HUES6 (cell line): Measurements from ENCODE around the gene C9orf40.

ENCODE experiments used
- H3K27ac ChIP-seq: 2 replicates; pipeline ENCODE4 v1.7.0; 2013; ENCODE audit warnings: low read depth, mild to moderate bottlenecking, low read length, inconsistent platforms
- H3K27me3 ChIP-seq: 2 replicates; pipeline ENCODE4 v1.6.1; 2013; ENCODE audit warnings: low read length; ENCODE audit not compliant: control insufficient read depth, insufficient read depth
- H3K36me3 ChIP-seq: 2 replicates; pipeline ENCODE4 v1.6.1; 2013; ENCODE audit warnings: low read length; ENCODE audit not compliant: control insufficient read depth, insufficient read depth
- H3K4me1 ChIP-seq: 2 replicates; pipeline ENCODE4 v1.6.1; 2013; ENCODE audit warnings: low read length; ENCODE audit not compliant: control insufficient read depth, insufficient read depth
- H3K4me3 ChIP-seq: 2 replicates; pipeline ENCODE4 v1.5.1; 2013; ENCODE audit warnings: low read depth, low read length
- H3K9ac ChIP-seq: one replicate; pipeline ENCODE4 v1.6.1; 2013; ENCODE audit warnings: mild to moderate bottlenecking, low read length
- H3K9me3 ChIP-seq: 2 replicates; pipeline ENCODE4 v1.6.1; 2013; ENCODE audit warnings: low read depth, low read length; ENCODE audit not compliant: control insufficient read depth, insufficient read depth

The C9orf40 gene

GRCh38 chr9:74940600-74940999, 12.1 kb downstream of the C9orf40 start:
- H3K27ac ChIP-seq: no peak overlapping the region
- no peaks in the 10 kb centered on the region for H3K27me3 ChIP-seq

GRCh38 chr9:74935008-74935407, 17.7 kb downstream of the C9orf40 start:
- H3K9ac ChIP-seq: no peak overlapping the region
- H3K9me3 ChIP-seq: peaks cover 5% of the 10 kb centered on the region
- no peak overlapping the region for H3K27ac ChIP-seq
- no peaks in the 10 kb centered on the region for H3K27me3 ChIP-seq
- no peak overlapping the region for H3K4me3 ChIP-seq
- H3K36me3 ChIP-seq: no peaks in the 10 kb centered on the region
- no peaks in the 10 kb centered on the region for H3K4me1 ChIP-seq

More at GRCh38 chr9:74940600-74940999, 12.1 kb downstream of the C9orf40 start:
- Histone ChIP-seq H3K4me1 (no peaks in the 10 kb centered on the region), H3K36me3 (no peaks in the 10 kb centered on the region), H3K4me3 (no peak overlapping the region), H3K9me3 (no peaks in the 10 kb centered on the region), H3K9ac (no peak overlapping the region)

GRCh38 chr9:74921737-74922136, 31.0 kb downstream of the C9orf40 start:
- Histone ChIP-seq H3K4me3 (no peak overlapping the region), H3K27me3 (no peaks in the 10 kb centered on the region), H3K4me1 (peaks cover 10% of the 10 kb centered on the region), H3K36me3 (no peaks in the 10 kb centered on the region), H3K9me3 (no peaks in the 10 kb centered on the region), H3K27ac (no peak overlapping the region), H3K9ac (no peak overlapping the region)

- Histone ChIP-seq H3K27ac (no peak overlapping the region), H3K27me3 (no peaks in the 10 kb centered on the region), H3K9me3 (no peaks in the 10 kb centered on the region), H3K4me3 (no peak overlapping the region), H3K9ac (no peak overlapping the region), H3K4me1 (peaks cover 10% of the 10 kb centered on the region), H3K36me3 (no peaks in the 10 kb centered on the region)
Measured at GRCh38 chr9:74920944-74921626, 31.6 kb downstream of the C9orf40 start.

GRCh38 chr9:74910036-74910435, 42.7 kb downstream of the C9orf40 start:
- H3K27me3 ChIP-seq: no peaks in the 10 kb centered on the region
- H3K9ac ChIP-seq: no peak overlapping the region
- no peak overlapping the region for H3K4me3 ChIP-seq
- H3K27ac ChIP-seq: no peak overlapping the region
- no peaks in the 10 kb centered on the region for H3K9me3 ChIP-seq
- no peaks in the 10 kb centered on the region for H3K4me1 ChIP-seq
- no peaks in the 10 kb centered on the region for H3K36me3 ChIP-seq

GRCh38 chr9:74908665-74909064, 44.0 kb downstream of the C9orf40 start:
- no peaks in the 10 kb centered on the region for H3K9me3 ChIP-seq
- no peak overlapping the region for H3K9ac ChIP-seq
- H3K27ac ChIP-seq: no peak overlapping the region
- no peaks in the 10 kb centered on the region for H3K36me3 ChIP-seq
- H3K4me1 ChIP-seq: no peaks in the 10 kb centered on the region
- H3K27me3 ChIP-seq: no peaks in the 10 kb centered on the region
- no peak overlapping the region for H3K4me3 ChIP-seq

GRCh38 chr9:74907085-74907484, 45.6 kb downstream of the C9orf40 start:
- H3K27me3 ChIP-seq: no peaks in the 10 kb centered on the region
- no peaks in the 10 kb centered on the region for H3K36me3 ChIP-seq
- no peak overlapping the region for H3K4me3 ChIP-seq
- no peaks in the 10 kb centered on the region for H3K9me3 ChIP-seq
- no peak overlapping the region for H3K9ac ChIP-seq
- no peak overlapping the region for H3K27ac ChIP-seq
- no peaks in the 10 kb centered on the region for H3K4me1 ChIP-seq

- H3K9me3 ChIP-seq: no peaks in the 10 kb centered on the region
- H3K27me3 ChIP-seq: no peaks in the 10 kb centered on the region
- no peak overlapping the region for H3K27ac ChIP-seq
- no peaks in the 10 kb centered on the region for H3K36me3 ChIP-seq
- no peak overlapping the region for H3K4me3 ChIP-seq
- H3K4me1 ChIP-seq: no peaks in the 10 kb centered on the region
- H3K9ac ChIP-seq: no peak overlapping the region
Measured at GRCh38 chr9:74901001-74901400, 51.7 kb downstream of the C9orf40 start.
